Measurements from ENCODE around the gene TPRKB. TPM values are rescaled to one million over a fixed set of nuclear protein-coding genes. Genes with fewer than 3 reads are reported as not detected.

Gene TPRKB
- total RNA-seq, 1 experiment from 2014 or later: 44.7 TPM

- Histone ChIP-seq H3K23me2 (ENCODE audit: insufficient read length, low read depth, low read length, poor library complexity, severe bottlenecking) (no peaks in the 10 kb centered on the region), H3K4ac (ENCODE audit: low read depth, low read length) (no peak overlapping the region), H4K8ac (replicated peaks; ENCODE audit: insufficient read length, low read depth, low read length) (no peak overlapping the region), H3K9ac (ENCODE audit: extremely low read depth, insufficient read length, low read length) (no peak overlapping the region), H3K18ac (ENCODE audit: insufficient read length, low read depth, low read length) (no peak overlapping the region), H4K20me1 (ENCODE audit: control insufficient read depth, insufficient read depth, insufficient read length) (no peaks in the 10 kb centered on the region), H4K91ac (ENCODE audit: insufficient read length, low read depth, low read length) (no peak overlapping the region), H3K4me1 (ENCODE audit: insufficient read depth, low read length) (no peaks in the 10 kb centered on the region), H3K4me2 (ENCODE audit: insufficient read depth, insufficient read length, low read length) (no peak overlapping the region), H2AFZ (ENCODE audit: low read length) (no peak overlapping the region), H3K56ac (ENCODE audit: insufficient read length, low read depth, low read length) (no peak overlapping the region), H2BK5ac (ENCODE audit: insufficient read length, low read length) (no peak overlapping the region), H3T11ph (ENCODE audit: low read length) (no peak overlapping the region), H3K14ac (ENCODE audit: insufficient read depth, low read length) (no peak overlapping the region), H4K5ac (ENCODE audit: insufficient read length, low read depth, low read length) (no peak overlapping the region), H2BK12ac (ENCODE audit: insufficient read length, low read depth, low read length) (no peak overlapping the region), H3K27ac (ENCODE audit: insufficient read length, low read depth, low read length) (no peak overlapping the region), H3K79me2 (ENCODE audit: insufficient read depth, low read length) (no peaks in the 10 kb centered on the region), H3K9me3 (ENCODE audit: control insufficient read depth, low read depth, low read length) (no peaks in the 10 kb centered on the region), H3K27me3 (ENCODE audit: insufficient read depth, low read length) (no peaks in the 10 kb centered on the region), H2BK120ac (ENCODE audit: low read depth, low read length, poor library complexity, severe bottlenecking) (no peak overlapping the region), H3K79me1 (ENCODE audit: insufficient read depth, low read depth, low read length, poor library complexity, severe bottlenecking) (no peaks in the 10 kb centered on the region), H2BK15ac (ENCODE audit: low read depth, low read length) (no peak overlapping the region), H2AK5ac (ENCODE audit: insufficient read length, low read length) (no peak overlapping the region), H2BK20ac (ENCODE audit: low read depth, low read length, poor library complexity, severe bottlenecking) (no peak overlapping the region), H3K23ac (ENCODE audit: insufficient read length, low read depth, low read length) (no peak overlapping the region)
- H3K4me3 Mint-ChIP-seq: no peak overlapping the region
- peaks cover 12% of the 10 kb centered on the region for H3K27me3 Mint-ChIP-seq (ENCODE audit: low read depth)
- no peak overlapping the region for H3K27ac Mint-ChIP-seq
- H3K9me3 Mint-ChIP-seq: no peaks in the 10 kb centered on the region
- no peak for DNase-seq
- TF ChIP-seq CTCF (conservative IDR thresholded peaks at IDR 0.05): no peak
- peaks cover 6 to 7% of the 10 kb centered on the region in 2 experiments; a peak in 3 of 4 replicates for H3K4me1 Mint-ChIP-seq
- H3K36me3 Mint-ChIP-seq (ENCODE audit: insufficient read depth in 1 of 3, low read depth in 3 of 3): peaks cover 7 to 19% (median 14%) of the 10 kb centered on the region in 3 experiments; a peak in 6 of 7 replicates
- no CpG with 5 or more reads among the region's 3 CpGs for whole genome bisulfite sequencing (ENCODE audit: extremely low coverage, insufficient read length, low lambda C conversion rate)
These were observed 9.7 kb upstream of the TPRKB start for GRCh38 chr2:73746877-73747208.

All from H9 (cell line).